Neural cell (in vitro differentiated cells): ENCODE results near the gene PRPF38B.

Experiments
- CTCF ChIP-seq: fragments of 450-650 bp; IDR thresholded peaks from 2 replicates; pipeline ENCODE4 v1.5.1; 2014; ENCODE audit warnings: antibody characterized with exemption, mild to moderate bottlenecking, moderate library complexity; ENCODE audit not compliant: poor library complexity, severe bottlenecking
- EP300 ChIP-seq: fragments of 450-650 bp; conservative IDR thresholded peaks from 2 replicates; pipeline ENCODE4 v1.6.1; 2014; ENCODE audit warnings: antibody characterized with exemption, mild to moderate bottlenecking, moderate library complexity; ENCODE audit not compliant: poor library complexity, severe bottlenecking
- EZH2 ChIP-seq: fragments of 200-600, 300-800 bp; shearing (Covaris generic), sonication (generic); IDR thresholded peaks from 2 replicates; pipeline ENCODE4 v1.6.1; 2014; ENCODE audit warnings: antibody characterized with exemption, low read length, borderline replicate concordance, mild to moderate bottlenecking; ENCODE audit not compliant: insufficient read depth, poor library complexity, severe bottlenecking
- POLR2AphosphoS5 ChIP-seq: IDR thresholded peaks from 2 replicates; pipeline ENCODE4 v1.6.1; 2012
- REST ChIP-seq: IDR thresholded peaks from 2 replicates; pipeline ENCODE4 v1.6.1; 2012; ENCODE audit warnings: borderline replicate concordance
- SMC3 ChIP-seq: fragments of 450-650 bp; conservative IDR thresholded peaks from 2 replicates; pipeline ENCODE4 v1.6.1; 2014; ENCODE audit warnings: antibody characterized with exemption, mild to moderate bottlenecking, moderate library complexity; ENCODE audit not compliant: poor library complexity
- TAF1 ChIP-seq: IDR thresholded peaks from 2 replicates; pipeline ENCODE4 v1.6.1; 2012; ENCODE audit warnings: low read depth

GRCh38 chr1:108716437-108717230, 24.5 kb downstream of the PRPF38B start:
- TF ChIP-seq POLR2AphosphoS5 (no peak), CTCF (no peak), EZH2 (no peak), EP300 (no peak), REST (no peak), TAF1 (no peak), SMC3 (no peak)
